HEK293T (cell line): ENCODE measurements around the gene ZNF888.

Experiments
- ARNT ChIP-seq: fragments of 450-650 bp; IDR thresholded peaks from 2 replicates; pipeline ENCODE4 v1.6.1; 2017; ENCODE audit warnings: mild to moderate bottlenecking
- BHLHE40 ChIP-seq: fragments of 450-650 bp; IDR thresholded peaks from 2 replicates; pipeline ENCODE4 v1.6.1; 2016; ENCODE audit warnings: mild to moderate bottlenecking, moderate library complexity, borderline replicate concordance
- CTBP1 ChIP-seq: fragments of 450-650 bp; IDR thresholded peaks from 2 replicates; pipeline ENCODE4 v1.6.1; 2016; ENCODE audit warnings: borderline replicate concordance
- ELF4 ChIP-seq: fragments of 450-650 bp; IDR thresholded peaks from 2 replicates; pipeline ENCODE4 v1.6.1; 2017; ENCODE audit warnings: antibody characterized with exemption
- FOXA1 ChIP-seq: fragments of 450-650 bp; IDR thresholded peaks from 2 replicates; pipeline ENCODE4 v1.6.1; 2016; ENCODE audit warnings: mild to moderate bottlenecking
- FOXK2 ChIP-seq: fragments of 450-650 bp; IDR thresholded peaks from 2 replicates; pipeline ENCODE4 v1.6.1; 2016; ENCODE audit warnings: mild to moderate bottlenecking
- FOXM1 ChIP-seq: fragments of 450-650 bp; IDR thresholded peaks from 2 replicates; pipeline ENCODE4 v1.6.1; 2017; ENCODE audit warnings: mild to moderate bottlenecking, borderline replicate concordance
- HDGF ChIP-seq: fragments of 450-650 bp; IDR thresholded peaks from 2 replicates; pipeline ENCODE4 v1.6.1; 2017; ENCODE audit warnings: antibody characterized with exemption, borderline replicate concordance
- LEF1 ChIP-seq: fragments of 450-650 bp; IDR thresholded peaks from 2 replicates; pipeline ENCODE4 v1.6.1; 2017; ENCODE audit warnings: mild to moderate bottlenecking, borderline replicate concordance
- NFRKB ChIP-seq: fragments of 450-650 bp; IDR thresholded peaks from 2 replicates; pipeline ENCODE4 v1.6.1; 2016; ENCODE audit warnings: mild to moderate bottlenecking, moderate library complexity
- SP1 ChIP-seq: fragments of 450-650 bp; IDR thresholded peaks from 2 replicates; pipeline ENCODE4 v1.6.1; 2017
- SUZ12 ChIP-seq: fragments of 450-650 bp; IDR thresholded peaks from 2 replicates; pipeline ENCODE4 v1.6.1; 2016; ENCODE audit warnings: mild to moderate bottlenecking
- ZNF384 ChIP-seq: fragments of 450-650 bp; IDR thresholded peaks from 2 replicates; pipeline ENCODE4 v1.6.1; 2016

- TF ChIP-seq SUZ12, result no peak
- no peak for TF ChIP-seq SP1
- TF ChIP-seq BHLHE40, result no peak
- no peak for TF ChIP-seq ARNT
- no peak for TF ChIP-seq NFRKB
- no peak for TF ChIP-seq FOXM1
- TF ChIP-seq LEF1, result no peak
- TF ChIP-seq FOXA1, result no peak
- TF ChIP-seq HDGF, result no peak
- TF ChIP-seq ELF4, result no peak
- no peak for TF ChIP-seq FOXK2
- TF ChIP-seq CTBP1, result no peak
- no peak for TF ChIP-seq ZNF384
Observed at GRCh38 chr19:52945652-52946321, 22.6 kb upstream of the ZNF888 start.
